ENCODE results near the gene CILP.
"Not testable (repeated sequence)": the region's sequence is repeated elsewhere in the genome, so short reads cannot be mapped to it uniquely, and the experiment has no call there.

Gene CILP

GRCh38 chr15:65204236-65204930 lies 6.9 kb downstream of the CILP start:
- no peak for DNase-seq (ENCODE audit: low read depth in 1 of 2, low spot score in 1 of 2)
- in situ Hi-C loops (cut with HindIII; ENCODE audit: low pct_unique_long_range_greater_than_20kb, low sequenced_read_pairs) = no loop called here
- TF ChIP-seq JUND (IDR thresholded peaks at IDR 0.05; ENCODE audit: low read depth) = no peak

- peak in 1 of 2 experiments; percentile 70 for DNase-seq (ENCODE audit: low read depth in 1 of 2, low spot score in 1 of 2)
- in situ Hi-C loops (cut with HindIII; ENCODE audit: low pct_unique_long_range_greater_than_20kb, low sequenced_read_pairs) = no loop called here
- no peak for TF ChIP-seq JUND (IDR thresholded peaks at IDR 0.05; ENCODE audit: low read depth)
Observed at GRCh38 chr15:65201918-65202317, 9.4 kb downstream of the CILP start.

GRCh38 chr15:65198571-65198970 lies 12.7 kb downstream of the CILP start:
- in situ Hi-C loops (cut with HindIII; ENCODE audit: low pct_unique_long_range_greater_than_20kb, low sequenced_read_pairs) = no loop called here
- no peak for DNase-seq (ENCODE audit: low read depth in 1 of 2, low spot score in 1 of 2)
- TF ChIP-seq JUND (IDR thresholded peaks at IDR 0.05; ENCODE audit: low read depth) = no peak

DNA sequence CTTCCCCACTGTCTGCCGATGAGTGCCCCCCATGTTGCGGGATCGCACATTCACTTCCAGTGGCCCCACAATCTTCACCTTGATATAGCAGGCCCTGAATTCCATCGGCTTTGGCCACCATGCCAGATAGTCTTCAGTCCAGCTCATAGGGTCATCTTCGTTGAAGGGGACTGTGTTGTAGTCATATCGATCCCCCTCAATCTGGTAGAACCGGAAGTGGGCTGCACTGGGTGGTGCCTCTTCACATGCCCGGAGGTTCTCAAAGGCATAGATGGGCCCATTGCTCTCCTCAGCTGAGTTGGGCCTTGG lies 14.0 kb downstream of the CILP start:
- TF ChIP-seq JUND (IDR thresholded peaks at IDR 0.05; ENCODE audit: low read depth) = no peak
- DNase-seq (ENCODE audit: low read depth in 1 of 2, low spot score in 1 of 2) = no peak
- in situ Hi-C loops (cut with HindIII; ENCODE audit: low pct_unique_long_range_greater_than_20kb, low sequenced_read_pairs) = no loop called here

GRCh38 chr15:65196637-65197336 lies 14.5 kb downstream of the CILP start:
- in situ Hi-C loops (cut with HindIII; ENCODE audit: low pct_unique_long_range_greater_than_20kb, low sequenced_read_pairs) = no loop called here
- DNase-seq (ENCODE audit: low read depth in 1 of 2, low spot score in 1 of 2) = no peak
- no peak for TF ChIP-seq JUND (IDR thresholded peaks at IDR 0.05; ENCODE audit: low read depth)

- in situ Hi-C loops (cut with HindIII; ENCODE audit: low pct_unique_long_range_greater_than_20kb, low sequenced_read_pairs) = no loop called here
- DNase-seq (ENCODE audit: low read depth in 1 of 2, low spot score in 1 of 2) = no peak
- no peak for TF ChIP-seq JUND (IDR thresholded peaks at IDR 0.05; ENCODE audit: low read depth)
Observed at GRCh38 chr15:65195548-65195923, 15.7 kb downstream of the CILP start.

GRCh38 chr15:65194826-65195547 lies 16.3 kb downstream of the CILP start:
- DNase-seq (ENCODE audit: low read depth in 1 of 2, low spot score in 1 of 2) = no peak
- in situ Hi-C loops (cut with HindIII; ENCODE audit: low pct_unique_long_range_greater_than_20kb, low sequenced_read_pairs) = no loop called here
- TF ChIP-seq JUND (IDR thresholded peaks at IDR 0.05; ENCODE audit: low read depth) = no peak

DNA sequence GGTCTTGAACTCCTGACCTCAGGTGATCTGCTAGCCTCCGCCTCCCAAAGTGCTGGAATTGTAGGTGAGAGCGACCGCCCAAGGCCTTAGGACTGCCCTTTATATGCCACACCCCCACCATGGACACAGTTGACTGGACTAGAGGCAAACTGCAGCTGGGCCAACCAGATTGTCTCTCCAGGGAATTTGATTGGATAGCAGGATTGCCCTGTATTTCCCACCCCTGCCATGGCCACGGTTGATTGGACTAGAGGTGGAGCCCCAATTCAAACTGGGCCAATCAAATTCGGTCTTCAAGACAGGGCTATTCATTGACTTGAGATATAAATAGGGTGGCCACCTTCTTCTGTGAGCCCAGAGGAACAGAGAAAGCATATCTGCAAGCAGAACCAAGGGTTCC lies 19.3 kb downstream of the CILP start:
- TF ChIP-seq JUND (IDR thresholded peaks at IDR 0.05; ENCODE audit: low read depth) = no peak

DNA sequence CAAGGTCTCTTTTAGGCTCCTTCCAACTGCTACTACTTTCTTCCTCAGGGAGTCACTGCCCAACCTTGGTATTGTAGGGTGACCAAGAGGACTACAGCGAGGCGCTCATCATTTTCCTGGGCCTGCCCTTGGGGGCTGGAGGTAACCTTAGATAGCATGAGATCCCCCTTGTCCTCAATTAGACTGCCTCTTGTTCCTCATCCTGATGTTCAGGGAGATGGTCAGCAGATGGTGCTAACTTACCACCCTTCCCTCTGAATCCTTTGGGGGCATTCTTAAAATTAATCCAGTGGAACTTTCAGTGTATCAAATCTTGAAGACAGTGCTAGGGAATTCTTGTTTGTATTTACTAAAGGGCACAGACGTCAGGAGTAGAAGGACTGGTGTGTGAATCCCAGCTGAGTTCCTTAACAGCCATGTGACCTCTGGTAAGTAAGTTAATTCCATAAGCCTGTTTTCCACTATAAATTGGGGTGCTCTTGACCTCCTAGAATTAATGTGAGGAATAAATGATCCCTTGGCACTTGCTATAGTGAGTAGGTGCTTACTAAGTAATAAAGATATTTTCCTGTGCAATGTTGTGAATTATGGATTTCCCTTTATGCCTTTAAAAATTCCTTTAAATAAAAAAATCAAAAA lies 22.1 kb downstream of the CILP start:
- in situ Hi-C loops (cut with HindIII; ENCODE audit: low pct_unique_long_range_greater_than_20kb, low sequenced_read_pairs) = no loop called here
- no peak for TF ChIP-seq JUND (IDR thresholded peaks at IDR 0.05; ENCODE audit: low read depth)
- peak; percentile 23 to 58 for DNase-seq (ENCODE audit: low read depth in 1 of 2, low spot score in 1 of 2)

More for the DNA sequence above, 19.3 kb downstream of the CILP start:
- in situ Hi-C loops (cut with HindIII; ENCODE audit: low pct_unique_long_range_greater_than_20kb, low sequenced_read_pairs) = no loop called here
- peak in 1 of 2 experiments; percentile 65 for DNase-seq (ENCODE audit: low read depth in 1 of 2, low spot score in 1 of 2)

- in situ Hi-C loops (cut with HindIII; ENCODE audit: low pct_unique_long_range_greater_than_20kb, low sequenced_read_pairs) = not testable (repeated sequence)
Observed at GRCh38 chr15:65188472-65188871, 22.8 kb downstream of the CILP start.

GRCh38 chr15:65184868-65185717 lies 26.2 kb downstream of the CILP start, which contains the start of gene CLPX:
CLPX (minus strand) TSS chr15:65185342; CDS start chr15:65185153, 189 bp downstream.
- peak; percentile 56 to 93 for DNase-seq (ENCODE audit: low read depth in 1 of 2, low spot score in 1 of 2)
- in situ Hi-C loops (cut with HindIII; ENCODE audit: low pct_unique_long_range_greater_than_20kb, low sequenced_read_pairs) = no loop called here
- TF ChIP-seq JUND (IDR thresholded peaks at IDR 0.05; ENCODE audit: low read depth) = no peak

More at GRCh38 chr15:65188472-65188871, 22.8 kb downstream of the CILP start:
- DNase-seq (ENCODE audit: low read depth in 1 of 2, low spot score in 1 of 2) = not testable (repeated sequence)

Measured in T47D (cell line).